ENCODE data around the gene CCNF. TPM values are rescaled to one million over a fixed set of nuclear protein-coding genes. Genes with fewer than 3 reads are reported as not detected.

The CCNF gene
- total and polyA plus RNA-seq, 2 experiments from 2014 or later: 9.2 to 44.0 TPM

DNA sequence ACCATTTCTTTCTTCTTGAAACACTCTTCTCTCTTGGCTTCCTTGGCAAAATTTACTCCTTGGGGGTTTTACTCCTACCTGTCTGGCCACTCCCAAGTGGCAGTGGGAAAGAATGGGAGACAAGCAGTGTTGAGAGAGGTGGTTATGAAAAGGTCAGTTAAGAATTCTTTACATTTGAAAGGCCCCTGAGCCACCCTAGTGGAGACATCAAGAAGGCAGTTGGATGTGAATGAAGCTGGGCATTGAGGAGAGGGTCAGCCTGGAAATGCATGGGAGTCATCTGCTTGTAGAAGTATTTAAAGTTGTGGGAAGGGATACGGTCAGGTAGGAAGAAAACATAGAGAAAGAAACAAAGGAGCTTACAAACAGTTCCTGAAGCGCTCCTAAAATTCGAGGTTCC, 42.3 kb upstream of the CCNF start:
- H3K36me3 ChIP-seq: no peaks in the 10 kb centered on the region
- H3K4me3 ChIP-seq: no peak overlapping the region
- H3K9me3 ChIP-seq (ENCODE audit: low read depth): no peaks in the 10 kb centered on the region
- no peaks in the 10 kb centered on the region for H3K4me1 ChIP-seq (ENCODE audit: low read depth)
- no peak overlapping the region for H3K27ac ChIP-seq
- TF ChIP-seq, protein P1, sequence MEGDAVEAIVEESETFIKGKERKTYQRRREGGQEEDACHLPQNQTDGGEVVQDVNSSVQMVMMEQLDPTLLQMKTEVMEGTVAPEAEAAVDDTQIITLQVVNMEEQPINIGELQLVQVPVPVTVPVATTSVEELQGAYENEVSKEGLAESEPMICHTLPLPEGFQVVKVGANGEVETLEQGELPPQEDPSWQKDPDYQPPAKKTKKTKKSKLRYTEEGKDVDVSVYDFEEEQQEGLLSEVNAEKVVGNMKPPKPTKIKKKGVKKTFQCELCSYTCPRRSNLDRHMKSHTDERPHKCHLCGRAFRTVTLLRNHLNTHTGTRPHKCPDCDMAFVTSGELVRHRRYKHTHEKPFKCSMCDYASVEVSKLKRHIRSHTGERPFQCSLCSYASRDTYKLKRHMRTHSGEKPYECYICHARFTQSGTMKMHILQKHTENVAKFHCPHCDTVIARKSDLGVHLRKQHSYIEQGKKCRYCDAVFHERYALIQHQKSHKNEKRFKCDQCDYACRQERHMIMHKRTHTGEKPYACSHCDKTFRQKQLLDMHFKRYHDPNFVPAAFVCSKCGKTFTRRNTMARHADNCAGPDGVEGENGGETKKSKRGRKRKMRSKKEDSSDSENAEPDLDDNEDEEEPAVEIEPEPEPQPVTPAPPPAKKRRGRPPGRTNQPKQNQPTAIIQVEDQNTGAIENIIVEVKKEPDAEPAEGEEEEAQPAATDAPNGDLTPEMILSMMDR (IDR thresholded peaks at IDR 0.05; ENCODE audit: low read depth, low read length): peak; percentile 13
- no peaks in the 10 kb centered on the region for H3K27me3 ChIP-seq
- DNase-seq (ENCODE audit: low read depth in 1 of 2, low spot score in 1 of 2): no peak

GRCh38 chr16:2388139-2388874, 40.9 kb upstream of the CCNF start:
- Histone ChIP-seq H3K4me1 (ENCODE audit: low read depth) (no peaks in the 10 kb centered on the region), H3K9me3 (ENCODE audit: low read depth) (no peaks in the 10 kb centered on the region), H3K27me3 (no peaks in the 10 kb centered on the region), H3K4me3 (no peak overlapping the region), H3K36me3 (no peaks in the 10 kb centered on the region), H3K27ac (no peak overlapping the region)
- no peak for DNase-seq (ENCODE audit: low read depth in 1 of 2, low spot score in 1 of 2)
- TF ChIP-seq, protein P1 (IDR thresholded peaks at IDR 0.05; ENCODE audit: low read depth, low read length): no peak

- no peak overlapping the region for H3K27ac ChIP-seq
- no peak overlapping the region for H3K4me3 ChIP-seq
- DNase-seq (ENCODE audit: low read depth in 1 of 2, low spot score in 1 of 2): peak in 1 of 2 donors; percentile 14
- TF ChIP-seq, protein P1 (IDR thresholded peaks at IDR 0.05; ENCODE audit: low read depth, low read length): no peak
- H3K9me3 ChIP-seq (ENCODE audit: low read depth): no peaks in the 10 kb centered on the region
- H3K36me3 ChIP-seq: no peaks in the 10 kb centered on the region
- peaks cover under 1% of the 10 kb centered on the region for H3K27me3 ChIP-seq
- H3K4me1 ChIP-seq (ENCODE audit: low read depth): no peaks in the 10 kb centered on the region
These were observed 40.3 kb upstream of the CCNF start for GRCh38 chr16:2388875-2389433.

GRCh38 chr16:2392025-2392424, 37.2 kb upstream of the CCNF start:
- Histone ChIP-seq H3K36me3 (no peaks in the 10 kb centered on the region), H3K4me1 (ENCODE audit: low read depth) (no peaks in the 10 kb centered on the region)
- TF ChIP-seq, protein P1 (IDR thresholded peaks at IDR 0.05; ENCODE audit: low read depth, low read length): no peak

GRCh38 chr16:2398520-2398919, 30.7 kb upstream of the CCNF start:
- no peaks in the 10 kb centered on the region for H3K4me1 ChIP-seq (ENCODE audit: low read depth)
- DNase-seq (ENCODE audit: low read depth in 1 of 2, low spot score in 1 of 2): no peak
- H3K27me3 ChIP-seq: peaks cover 10% of the 10 kb centered on the region
- no peak overlapping the region for H3K27ac ChIP-seq
- H3K36me3 ChIP-seq: no peaks in the 10 kb centered on the region
- TF ChIP-seq, protein P1 (IDR thresholded peaks at IDR 0.05; ENCODE audit: low read depth, low read length): no peak
- H3K4me3 ChIP-seq: no peak overlapping the region
- H3K9me3 ChIP-seq (ENCODE audit: low read depth): no peaks in the 10 kb centered on the region

More at GRCh38 chr16:2392025-2392424, 37.2 kb upstream of the CCNF start:
- Histone ChIP-seq H3K27me3 (peaks cover 10% of the 10 kb centered on the region), H3K4me3 (no peak overlapping the region), H3K27ac (no peak overlapping the region), H3K9me3 (ENCODE audit: low read depth) (no peaks in the 10 kb centered on the region)
- DNase-seq (ENCODE audit: low read depth in 1 of 2, low spot score in 1 of 2): no peak

Measured in cardiac muscle cell (in vitro differentiated cells and primary cell).